Heart right ventricle (tissue), 16 donors: ENCODE data around the gene ERP29. TPM values are rescaled to one million over a fixed set of nuclear protein-coding genes. Genes with fewer than 3 reads are reported as not detected.

Source experiments
- ATAC-seq, 8 donors: fragments of 200-7000 bp; cut with Tn5 transposase; one replicate each; pipeline ENCODE4 v1.9.1; 2020; ENCODE audit warnings: mild to moderate bottlenecking in 8 of 8, moderate library complexity in 8 of 8, moderate number of reproducible peaks in 1 of 8
- DNase-seq, 2 donors: peaks; one replicate each; pipeline ENCODE4 v3.0.0-alpha.2; 2020
- H3K27ac ChIP-seq, 10 donors: fragments of 200-600 bp; sonication (generic) in 2 of 10; one replicate each; pipeline versions ENCODE4 v1.5.0 to v1.8.0; 2020 to 2022; ENCODE audit warnings: mild to moderate bottlenecking in 3 of 10
- H3K27me3 ChIP-seq, 7 donors: fragments of 200-600 bp; one replicate each; pipeline ENCODE4 v1.8.0; 2021 to 2022; ENCODE audit warnings: mild to moderate bottlenecking in 2 of 7
- H3K36me3 ChIP-seq, 9 donors: fragments of 200-600 bp; sonication (generic) in 1 of 9; one replicate each; pipeline versions ENCODE4 v1.5.0 to v1.8.0; 2020 to 2022; ENCODE audit warnings: mild to moderate bottlenecking in 2 of 9
- H3K4me1 ChIP-seq, 9 donors: fragments of 200-600 bp; sonication (generic) in 1 of 9; one replicate each; pipeline versions ENCODE4 v1.5.0 to v1.8.0; 2020 to 2022; ENCODE audit warnings: mild to moderate bottlenecking in 4 of 9
- H3K4me3 ChIP-seq, 10 donors: fragments of 200-600 bp; sonication (generic) in 2 of 10; one replicate each; pipeline versions ENCODE4 v1.5.0 to v1.8.0; 2020 to 2022; ENCODE audit warnings: mild to moderate bottlenecking in 7 of 10, moderate library complexity in 2 of 10
- H3K9me3 ChIP-seq, 11 donors: fragments of 200-600 bp in 10 of 11; sonication (generic) in 2 of 11; one replicate each; pipeline versions ENCODE4 v1.5.0 to v1.8.0; 2013 to 2022; ENCODE audit warnings: mild to moderate bottlenecking in 2 of 11, control low read depth in 1 of 11, moderate library complexity in 1 of 11
- WGBS, 2 donors: extraction: QIAGEN DNeasy Blood & Tissue Kit; methylation state at CpG; one replicate each; pipeline ENCODE4 v1.1.7; 2013; ENCODE audit warnings: inconsistent platforms in 1 of 2; 5-methylcytosine and 5-hydroxymethylcytosine counted together
- intact Hi-C, 10 donors: fragments of 100-400 bp; cut with DNase I; formaldehyde crosslinking; loops; one replicate each; pipeline versions ENCODE4 v1.11.1 to v1.14.2; 2022
- polyA plus RNA-seq, 2 donors: library from polyadenylated mRNA; stranded (reverse); fragments of 200-250 nt; gene quantifications; one replicate each; pipeline ENCODE4 v1.2.3, GENCODE V29; 2013
- total RNA-seq, 10 donors: library from RNA; stranded (reverse); fragmentation: NEBNext Ultra II Directional in 3 of 10; extraction: Animal tissue kit (Norgen Biotek cat#: 25700) in 3 of 10; gene quantifications; one replicate each; pipeline versions ENCODE4 v1.2.1 to v1.2.4, GENCODE V29; 2021 to 2023
- TF ChIP-seq, protein P1 (sequence below), 9 donors: fragments of 200-600 bp; sonication (generic) in 2 of 9; IDR thresholded peaks; one replicate each; pipeline versions ENCODE4 v1.5.0 to v1.8.0; 2021 to 2022; ENCODE audit warnings: antibody characterized with exemption in 9 of 9, mild to moderate bottlenecking in 5 of 9, moderate library complexity in 1 of 9
- donor health status: Arrhythmogenic right ventricular cardiomyopathy.
- donor health status: ischemic (EF 13 %, LVEDD 7.1; RV severe dilation, severe dysfunction).
- donor health status: healthy with polysubstance abuse.
- donor health status: DM: no; HTN: yes; CAD: no.
- donor health status: DM: no; HTN: no; CAD: no.
- donor health status: ischemic (EF 25% LVEDD 6.9; RV normal size, moderate dysfunction).
- donor health status: ischemic (EF 25% LVEDD 5.7; RV mildly dilated, moderate dysfunction).
- donor health status: healthy.
- donor health status: DM: yes; HTN: yes; CAD: no.
- donor health status: Ischemic cardiomyopathy.
- donor health status: ischemic (EF 35%, LVEDD 5.7; RV mildly dilated, moderate dysfunction).
- donor health status: nonischemic (EF 11% LVEDD 7.7; RV severe dilation, severe dysfunction).
- donor health status: DM: yes; HTN: yes; CAD: no.
- donor health status: PGD.
- donor health status: ischemic (EF 29% LVEDD 5.4; RV normal size, mild dysfunction).
- donor health status: nonischemic (EF 23%, LVEDD 6.1; RV moderate dilation, normal function).

The ERP29 gene
- total and polyA plus RNA-seq, 12 donors, result 36.3 to 77.4 (median 46.6) TPM

DNA sequence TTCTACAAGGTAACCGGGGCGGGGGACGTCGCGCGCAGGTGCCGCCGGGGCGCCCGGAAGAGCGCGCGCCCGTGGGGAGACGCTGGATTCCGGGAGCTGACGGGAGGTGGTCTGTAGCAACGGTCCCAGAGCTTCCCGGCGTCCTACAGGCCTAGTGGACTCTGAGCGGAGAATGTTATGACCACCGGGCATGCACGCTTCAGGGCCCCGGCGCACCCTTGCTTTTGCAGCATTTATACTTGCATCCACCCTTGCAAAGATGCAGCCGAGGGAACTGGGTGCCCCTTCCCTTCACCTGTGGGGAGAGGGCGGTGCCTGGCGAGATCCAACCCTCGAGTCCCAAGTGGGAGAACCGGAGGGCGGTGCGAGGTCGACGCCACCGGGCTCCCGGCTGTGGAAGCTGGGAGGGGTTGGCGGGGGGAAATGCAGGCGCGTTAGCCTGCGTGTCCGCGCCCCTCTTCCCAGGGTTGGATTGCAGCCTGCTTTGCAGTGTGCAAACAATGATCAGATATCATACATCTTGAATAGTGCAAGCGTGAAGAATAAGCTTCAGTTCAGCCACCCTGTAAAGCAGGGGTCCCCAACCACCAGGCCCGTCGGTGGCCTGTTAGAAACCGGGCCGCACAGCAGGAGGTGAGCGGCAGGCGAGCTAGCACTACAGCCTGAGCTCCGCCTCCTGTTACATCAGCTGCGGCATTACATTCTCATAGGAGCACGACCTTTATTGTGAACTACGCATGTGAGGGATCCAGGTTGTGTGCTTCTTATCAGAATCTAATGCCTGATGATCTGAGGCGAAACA lies 576 bp downstream of the ERP29 start:
- intact Hi-C loops, result loop anchor here in 9 of 10 donors (5.0 to 10.0 kb wide), 4 partner anchors 67 to 172 kb away; partner anchors contain the start of gene MAPKAPK5 (in 2 of the 9)
- TF ChIP-seq, protein P1, sequence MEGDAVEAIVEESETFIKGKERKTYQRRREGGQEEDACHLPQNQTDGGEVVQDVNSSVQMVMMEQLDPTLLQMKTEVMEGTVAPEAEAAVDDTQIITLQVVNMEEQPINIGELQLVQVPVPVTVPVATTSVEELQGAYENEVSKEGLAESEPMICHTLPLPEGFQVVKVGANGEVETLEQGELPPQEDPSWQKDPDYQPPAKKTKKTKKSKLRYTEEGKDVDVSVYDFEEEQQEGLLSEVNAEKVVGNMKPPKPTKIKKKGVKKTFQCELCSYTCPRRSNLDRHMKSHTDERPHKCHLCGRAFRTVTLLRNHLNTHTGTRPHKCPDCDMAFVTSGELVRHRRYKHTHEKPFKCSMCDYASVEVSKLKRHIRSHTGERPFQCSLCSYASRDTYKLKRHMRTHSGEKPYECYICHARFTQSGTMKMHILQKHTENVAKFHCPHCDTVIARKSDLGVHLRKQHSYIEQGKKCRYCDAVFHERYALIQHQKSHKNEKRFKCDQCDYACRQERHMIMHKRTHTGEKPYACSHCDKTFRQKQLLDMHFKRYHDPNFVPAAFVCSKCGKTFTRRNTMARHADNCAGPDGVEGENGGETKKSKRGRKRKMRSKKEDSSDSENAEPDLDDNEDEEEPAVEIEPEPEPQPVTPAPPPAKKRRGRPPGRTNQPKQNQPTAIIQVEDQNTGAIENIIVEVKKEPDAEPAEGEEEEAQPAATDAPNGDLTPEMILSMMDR (IDR thresholded peaks at IDR 0.05), result peak in 1 of 9 donors; percentile 9
- Histone ChIP-seq H3K9me3 (peaks cover 0 to 3% (median 0%) of the 10 kb centered on the region in 11 donors), H3K27me3 (no peaks in the 10 kb centered on the region), H3K4me1 (peaks cover 2 to 56% (median 28%) of the 10 kb centered on the region in 9 donors), H3K4me3 (peak overlapping the region; percentile 73 to 99 (median 90)), H3K27ac (peak overlapping the region; percentile 63 to 98 (median 94)), H3K36me3 (peaks cover 0 to 25% (median 3%) of the 10 kb centered on the region in 9 donors)
- 2 to 3% methylated on average over 45 to 54 of the region's 54 CpGs for WGBS, 2 donors
- ATAC-seq (peak; percentile 2 to 59 (median 24)), DNase-seq (peak; percentile 32 to 54)

DNA sequence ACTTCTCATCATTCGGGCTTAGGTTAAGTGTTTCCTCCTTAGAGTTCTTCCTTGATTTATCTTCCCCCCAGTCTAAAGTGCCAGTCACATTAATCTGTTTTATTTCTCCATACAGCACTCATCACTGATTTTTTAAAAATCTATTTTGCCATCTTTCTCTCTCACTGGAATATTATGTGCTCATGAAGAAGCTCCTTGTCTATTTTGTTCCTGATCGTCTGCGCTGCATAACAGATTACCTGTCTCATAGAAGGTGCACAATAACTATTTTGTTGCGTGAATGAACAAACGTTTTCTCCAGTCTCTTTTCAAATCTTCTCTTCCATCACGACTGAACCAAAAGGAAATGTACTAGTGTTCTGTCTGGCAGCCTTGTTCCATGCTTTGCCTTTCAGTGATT lies 2.7 kb downstream of the ERP29 start:
- intact Hi-C loops, result loop anchor here in 3 of 10 donors (10.0 kb wide), 1 partner anchor 71 kb away; no protein-coding TSS in a partner anchor
- H3K27ac ChIP-seq, result no peak overlapping the region
- no peak for DNase-seq
- WGBS, 2 donors, result 96% methylated on average over 6 of the region's 6 CpGs
- H3K9me3 ChIP-seq, result peaks cover 0 to 3% (median 0%) of the 10 kb centered on the region in 11 donors
- TF ChIP-seq, protein P1 (IDR thresholded peaks at IDR 0.05), result no peak
- H3K4me1 ChIP-seq, result peaks cover 2 to 60% (median 26%) of the 10 kb centered on the region in 9 donors
- no peak overlapping the region for H3K4me3 ChIP-seq
- H3K27me3 ChIP-seq, result no peaks in the 10 kb centered on the region
- no peak for ATAC-seq
- peaks cover 0 to 46% (median 16%) of the 10 kb centered on the region in 9 donors for H3K36me3 ChIP-seq

DNA sequence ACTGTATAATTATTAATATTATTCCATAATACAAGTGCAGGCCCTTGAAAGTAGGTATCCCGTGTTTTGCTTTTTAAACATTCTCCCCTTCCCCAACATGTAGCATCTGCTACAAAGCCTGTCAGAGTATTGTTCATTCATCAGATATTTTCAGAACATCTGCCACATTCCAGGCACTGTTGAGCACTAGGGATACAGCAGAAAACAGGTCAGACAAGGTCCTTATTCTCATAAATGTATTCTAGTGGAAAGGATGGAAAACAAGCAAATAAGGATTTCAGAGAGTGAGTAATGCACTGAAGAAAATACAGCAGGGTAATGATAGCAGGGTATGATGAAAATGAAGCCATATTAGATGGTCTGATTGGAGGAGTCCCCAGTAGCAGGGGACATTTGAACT lies 3.8 kb downstream of the ERP29 start:
- Histone ChIP-seq H3K27ac (no peak overlapping the region), H3K4me1 (peaks cover 0 to 49% (median 18%) of the 10 kb centered on the region in 9 donors), H3K36me3 (peaks cover 0 to 58% (median 17%) of the 10 kb centered on the region in 9 donors), H3K9me3 (peaks cover 0 to 3% (median 0%) of the 10 kb centered on the region in 11 donors), H3K4me3 (no peak overlapping the region), H3K27me3 (no peaks in the 10 kb centered on the region)
- intact Hi-C loops, result loop anchor here in 3 of 10 donors (10.0 kb wide), 1 partner anchor 72 kb away; no protein-coding TSS in a partner anchor
- DNase-seq (no peak), ATAC-seq (no peak)
- 90 to 91% methylated on average over 1 of the region's 1 CpG for WGBS, 2 donors
- TF ChIP-seq, protein P1 (IDR thresholded peaks at IDR 0.05), result no peak

DNA sequence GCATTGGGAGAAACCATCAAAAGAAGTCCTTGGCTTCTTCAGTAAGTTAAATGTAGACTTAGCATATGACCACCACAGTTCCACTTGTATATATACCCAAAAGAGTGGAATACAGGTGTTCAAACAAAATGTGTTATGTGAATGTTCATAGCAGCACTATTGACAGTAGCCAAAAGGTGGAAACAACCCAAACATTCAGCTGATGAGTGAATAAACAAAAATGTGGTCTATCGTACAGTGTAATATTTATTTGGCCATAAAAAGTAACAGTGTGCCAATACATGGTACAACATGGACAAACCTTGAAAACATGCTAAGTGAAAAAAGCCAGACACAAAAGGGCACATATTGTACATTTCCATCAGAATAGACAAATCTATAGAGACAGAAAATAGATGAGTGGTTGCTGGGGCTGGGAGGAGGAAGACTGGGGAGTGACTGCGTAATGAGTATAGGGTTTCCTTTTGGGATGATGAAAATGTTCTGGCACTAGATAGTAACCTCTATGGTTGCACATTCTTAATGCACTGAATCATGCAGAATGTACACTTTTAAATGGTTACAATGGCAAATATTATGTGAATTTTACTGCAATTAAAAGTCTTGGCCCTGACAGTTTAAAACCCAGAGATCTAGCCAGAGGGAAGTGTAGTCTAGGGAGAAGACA lies 5.5 kb downstream of the ERP29 start:
- Histone ChIP-seq H3K27me3 (no peaks in the 10 kb centered on the region), H3K4me3 (no peak overlapping the region), H3K27ac (no peak overlapping the region), H3K36me3 (peaks cover 0 to 74% (median 31%) of the 10 kb centered on the region in 9 donors), H3K4me1 (peaks cover 0 to 41% (median 12%) of the 10 kb centered on the region in 9 donors), H3K9me3 (peaks cover 0 to 3% (median 0%) of the 10 kb centered on the region in 11 donors)
- intact Hi-C loops, result loop anchor here in 3 of 10 donors (10.0 kb wide), 1 partner anchor 74 kb away; no protein-coding TSS in a partner anchor
- DNase-seq, result no peak
- no peak for ATAC-seq
- WGBS, 2 donors, result 88 to 95% methylated on average over 2 of the region's 2 CpGs
- TF ChIP-seq, protein P1 (IDR thresholded peaks at IDR 0.05), result no peak
